SK-N-SH treated with all-trans-retinoic acid at 6 μM for 48 hours (cell line): ENCODE measurements around the gene DBF4B.

Source experiments
- ATAC-seq: fragments of 200-7000 bp; cut with Tn5 transposase; 3 replicates; pipeline ENCODE4 v1.9.1; 2020; ENCODE audit warnings: mild to moderate bottlenecking, moderate library complexity
- ARNTL ChIP-seq: fragments of 450-650 bp; formaldehyde crosslinking; IDR thresholded peaks from 2 replicates; pipeline ENCODE4 v1.5.0; 2020; ENCODE audit warnings: low read depth, mild to moderate bottlenecking, moderate library complexity, borderline replicate concordance
- BACH2 ChIP-seq: fragments of 250-450 bp; sonication (Bioruptor Pico); IDR thresholded peaks from 2 replicates; pipeline ENCODE4 v1.9.0; 2021; ENCODE audit warnings: mild to moderate bottlenecking, borderline replicate concordance
- CREB5 ChIP-seq: fragments of 250-450 bp; sonication (Bioruptor Pico); IDR thresholded peaks from 2 replicates; pipeline ENCODE4 v1.5.1; 2020; ENCODE audit warnings: low read depth, mild to moderate bottlenecking, moderate library complexity
- CSDC2 ChIP-seq: fragments of 250-450 bp; sonication (Bioruptor Pico); IDR thresholded peaks from 2 replicates; pipeline ENCODE4 v1.5.0; 2020; ENCODE audit warnings: mild to moderate bottlenecking, moderate library complexity
- ESRRG ChIP-seq: fragments of 250-450 bp; sonication (Bioruptor Pico); IDR thresholded peaks from 2 replicates; pipeline ENCODE4 v1.6.1; 2021; ENCODE audit warnings: mild to moderate bottlenecking
- GLIS3 ChIP-seq: fragments of 250-450 bp; sonication (Bioruptor Pico); IDR thresholded peaks from 2 replicates; pipeline ENCODE4 v1.5.0; 2020; ENCODE audit warnings: mild to moderate bottlenecking, moderate library complexity
- ISL1 ChIP-seq: fragments of 250-450 bp; sonication (Bioruptor Pico); IDR thresholded peaks from 2 replicates; pipeline ENCODE4 v2.1.2; 2022; ENCODE audit warnings: mild to moderate bottlenecking, moderate library complexity
- PATZ1 ChIP-seq: fragments of 250-450 bp; sonication (Bioruptor Pico); IDR thresholded peaks from 2 replicates; pipeline ENCODE4 v1.8.0; 2020; ENCODE audit warnings: mild to moderate bottlenecking, moderate library complexity, borderline replicate concordance
- PPARA ChIP-seq: fragments of 250-450 bp; sonication (Bioruptor Pico); IDR thresholded peaks from 2 replicates; pipeline ENCODE4 v1.5.0; 2020; ENCODE audit warnings: mild to moderate bottlenecking, borderline replicate concordance
- RARB ChIP-seq: fragments of 250-450 bp; sonication (Bioruptor Pico); IDR thresholded peaks from 2 replicates; pipeline ENCODE4 v1.8.0; 2021; ENCODE audit warnings: mild to moderate bottlenecking, moderate library complexity
- SNAI2 ChIP-seq: fragments of 250-450 bp; sonication (Bioruptor Pico); IDR thresholded peaks from 2 replicates; pipeline ENCODE4 v1.5.0; 2020; ENCODE audit warnings: mild to moderate bottlenecking, moderate library complexity
- TCF4 ChIP-seq: fragments of 250-450 bp; sonication (Bioruptor Pico); IDR thresholded peaks from 2 replicates; pipeline ENCODE4 v1.8.0; 2021; ENCODE audit warnings: mild to moderate bottlenecking, moderate library complexity, borderline replicate concordance
- TOX ChIP-seq: fragments of 250-450 bp; sonication (Bioruptor Pico); IDR thresholded peaks from 2 replicates; pipeline ENCODE4 v1.8.0; 2021; ENCODE audit warnings: mild to moderate bottlenecking, moderate library complexity, borderline replicate concordance
- ZC3H10 ChIP-seq: fragments of 250-450 bp; sonication (Bioruptor Pico); IDR thresholded peaks from 2 replicates; pipeline ENCODE4 v1.5.1; 2021; ENCODE audit warnings: mild to moderate bottlenecking, moderate library complexity
- ZFP3 ChIP-seq: fragments of 250-450 bp; sonication (Bioruptor Pico); IDR thresholded peaks from 2 replicates; pipeline ENCODE4 v1.5.0; 2020; ENCODE audit warnings: mild to moderate bottlenecking, moderate library complexity
- ZFP30 ChIP-seq: fragments of 450-650 bp; formaldehyde crosslinking; IDR thresholded peaks from 2 replicates; pipeline ENCODE4 v1.5.0; 2022; ENCODE audit warnings: mild to moderate bottlenecking, moderate library complexity
- ZNF565 ChIP-seq: fragments of 450-650 bp; formaldehyde crosslinking; conservative IDR thresholded peaks from 2 replicates; pipeline ENCODE4 v1.5.0; 2020; ENCODE audit warnings: low read depth, mild to moderate bottlenecking, moderate library complexity
- ZNF70 ChIP-seq: fragments of 450-650 bp; formaldehyde crosslinking; IDR thresholded peaks from 2 replicates; pipeline ENCODE4 v1.5.0; 2020; ENCODE audit warnings: mild to moderate bottlenecking, moderate library complexity
- ZNF8 ChIP-seq: fragments of 450-650 bp; formaldehyde crosslinking; IDR thresholded peaks from 2 replicates; pipeline ENCODE4 v1.5.0; 2020; ENCODE audit warnings: mild to moderate bottlenecking, moderate library complexity
- TF ChIP-seq, protein P1 (sequence below): fragments of 250-450 bp; sonication (Bioruptor Pico); IDR thresholded peaks from 2 replicates; pipeline ENCODE4 v1.5.1; 2021; ENCODE audit warnings: mild to moderate bottlenecking, moderate library complexity
- TF ChIP-seq, protein P2 (sequence below): fragments of 250-450 bp; sonication (Bioruptor Pico); IDR thresholded peaks from 2 replicates; pipeline ENCODE4 v1.8.0; 2021; ENCODE audit warnings: low read depth, mild to moderate bottlenecking, moderate library complexity, borderline replicate concordance
- TF ChIP-seq, protein P3 (sequence below): fragments of 250-450 bp; sonication (Bioruptor Pico); IDR thresholded peaks from 2 replicates; pipeline ENCODE4 v1.5.0; 2020; ENCODE audit warnings: mild to moderate bottlenecking, moderate library complexity

The DBF4B gene

DNA sequence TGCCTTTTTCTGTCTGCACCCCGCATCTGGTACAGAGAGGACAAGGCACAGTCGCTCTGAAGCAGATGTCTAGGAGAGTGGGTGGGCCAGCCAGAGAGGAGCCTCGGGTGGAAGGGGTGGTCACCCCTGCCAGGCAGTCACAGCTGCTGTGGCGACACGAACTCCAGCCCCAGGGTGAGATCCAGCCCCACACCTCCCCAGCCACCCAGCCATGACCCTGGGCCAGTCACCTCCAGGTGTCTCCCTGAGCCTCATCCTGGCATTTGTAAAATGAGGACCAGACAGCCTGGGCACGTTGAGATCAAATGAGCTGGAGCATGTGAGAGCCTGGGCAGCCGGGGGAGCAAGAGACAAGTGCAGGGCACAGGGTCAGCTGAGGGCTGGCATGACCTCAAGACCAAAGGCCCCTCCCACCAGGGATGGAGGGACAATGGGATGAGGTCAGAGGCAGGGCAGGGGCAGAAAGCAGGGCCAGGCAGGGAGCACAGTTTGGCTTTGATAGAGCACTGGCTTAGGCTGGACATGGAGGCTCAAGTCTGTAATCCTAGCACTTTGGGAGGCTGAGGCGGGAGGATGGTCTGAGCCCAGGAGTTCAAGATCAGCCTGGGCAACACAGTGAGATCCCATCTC, 58.1 kb downstream of the DBF4B start:
- ATAC-seq: no peak
- TF ChIP-seq RARB (CRISPR knock-in tag): no peak
- no peak for TF ChIP-seq ARNTL (CRISPR knock-in tag)
- TF ChIP-seq TCF4 (CRISPR knock-in tag): no peak
- TF ChIP-seq BACH2 (CRISPR knock-in tag): no peak
- TF ChIP-seq, protein P1, sequence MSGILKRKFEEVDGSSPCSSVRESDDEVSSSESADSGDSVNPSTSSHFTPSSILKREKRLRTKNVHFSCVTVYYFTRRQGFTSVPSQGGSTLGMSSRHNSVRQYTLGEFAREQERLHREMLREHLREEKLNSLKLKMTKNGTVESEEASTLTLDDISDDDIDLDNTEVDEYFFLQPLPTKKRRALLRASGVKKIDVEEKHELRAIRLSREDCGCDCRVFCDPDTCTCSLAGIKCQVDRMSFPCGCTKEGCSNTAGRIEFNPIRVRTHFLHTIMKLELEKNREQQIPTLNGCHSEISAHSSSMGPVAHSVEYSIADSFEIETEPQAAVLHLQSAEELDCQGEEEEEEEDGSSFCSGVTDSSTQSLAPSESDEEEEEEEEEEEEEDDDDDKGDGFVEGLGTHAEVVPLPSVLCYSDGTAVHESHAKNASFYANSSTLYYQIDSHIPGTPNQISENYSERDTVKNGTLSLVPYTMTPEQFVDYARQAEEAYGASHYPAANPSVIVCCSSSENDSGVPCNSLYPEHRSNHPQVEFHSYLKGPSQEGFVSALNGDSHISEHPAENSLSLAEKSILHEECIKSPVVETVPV (CRISPR knock-in tag): no peak
- no peak for TF ChIP-seq ZFP30 (CRISPR knock-in tag)
- no peak for TF ChIP-seq PPARA (CRISPR knock-in tag)
- TF ChIP-seq GLIS3: no peak
- no peak for TF ChIP-seq ZC3H10 (CRISPR knock-in tag)
- TF ChIP-seq CSDC2: no peak

DNA sequence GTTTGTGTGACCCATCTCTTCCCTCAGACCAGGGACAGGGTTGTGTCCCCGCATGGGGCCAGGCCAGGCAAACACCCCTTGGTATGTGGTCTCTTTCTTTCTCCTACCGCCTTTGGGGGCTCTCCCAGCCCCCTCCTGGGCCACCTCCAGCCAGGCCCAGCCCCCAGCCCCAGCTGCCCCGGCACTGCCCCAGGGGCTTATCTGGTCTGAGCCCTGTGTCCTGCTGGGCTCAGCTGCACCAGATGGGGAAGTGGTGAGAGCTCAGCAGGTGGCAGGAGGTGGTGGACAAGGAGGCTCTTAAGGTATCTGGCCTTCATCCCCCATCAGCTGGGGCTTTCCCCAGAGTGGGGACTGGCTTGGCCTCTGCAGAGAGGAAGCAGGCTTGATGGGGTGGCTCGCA, 59.0 kb downstream of the DBF4B start:
- no peak for TF ChIP-seq CREB5 (CRISPR knock-in tag)
- no peak for TF ChIP-seq PPARA (CRISPR knock-in tag)
- no peak for TF ChIP-seq ESRRG
- no peak for TF ChIP-seq ZNF565 (CRISPR knock-in tag)
- TF ChIP-seq SNAI2 (CRISPR knock-in tag): no peak
- TF ChIP-seq TOX (CRISPR knock-in tag): no peak
- no peak for ATAC-seq

- TF ChIP-seq ZNF565 (CRISPR knock-in tag) (no peak), SNAI2 (CRISPR knock-in tag) (no peak), CSDC2 (no peak), TOX (CRISPR knock-in tag) (no peak), PATZ1 (no peak), ZNF8 (CRISPR knock-in tag) (no peak), ZFP3 (CRISPR knock-in tag) (no peak), ISL1 (no peak), GLIS3 (no peak), RARB (CRISPR knock-in tag) (no peak), CREB5 (CRISPR knock-in tag) (no peak), ARNTL (CRISPR knock-in tag) (no peak), ZNF70 (CRISPR knock-in tag) (no peak), ESRRG (no peak)
- TF ChIP-seq, protein P2, sequence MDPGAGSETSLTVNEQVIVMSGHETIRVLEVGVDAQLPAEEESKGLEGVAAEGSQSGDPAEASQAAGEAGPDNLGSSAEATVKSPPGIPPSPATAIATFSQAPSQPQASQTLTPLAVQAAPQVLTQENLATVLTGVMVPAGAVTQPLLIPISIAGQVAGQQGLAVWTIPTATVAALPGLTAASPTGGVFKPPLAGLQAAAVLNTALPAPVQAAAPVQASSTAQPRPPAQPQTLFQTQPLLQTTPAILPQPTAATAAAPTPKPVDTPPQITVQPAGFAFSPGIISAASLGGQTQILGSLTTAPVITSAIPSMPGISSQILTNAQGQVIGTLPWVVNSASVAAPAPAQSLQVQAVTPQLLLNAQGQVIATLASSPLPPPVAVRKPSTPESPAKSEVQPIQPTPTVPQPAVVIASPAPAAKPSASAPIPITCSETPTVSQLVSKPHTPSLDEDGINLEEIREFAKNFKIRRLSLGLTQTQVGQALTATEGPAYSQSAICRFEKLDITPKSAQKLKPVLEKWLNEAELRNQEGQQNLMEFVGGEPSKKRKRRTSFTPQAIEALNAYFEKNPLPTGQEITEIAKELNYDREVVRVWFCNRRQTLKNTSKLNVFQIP: no peak
- TF ChIP-seq, protein P1 (CRISPR knock-in tag): no peak
- TF ChIP-seq, protein P3, sequence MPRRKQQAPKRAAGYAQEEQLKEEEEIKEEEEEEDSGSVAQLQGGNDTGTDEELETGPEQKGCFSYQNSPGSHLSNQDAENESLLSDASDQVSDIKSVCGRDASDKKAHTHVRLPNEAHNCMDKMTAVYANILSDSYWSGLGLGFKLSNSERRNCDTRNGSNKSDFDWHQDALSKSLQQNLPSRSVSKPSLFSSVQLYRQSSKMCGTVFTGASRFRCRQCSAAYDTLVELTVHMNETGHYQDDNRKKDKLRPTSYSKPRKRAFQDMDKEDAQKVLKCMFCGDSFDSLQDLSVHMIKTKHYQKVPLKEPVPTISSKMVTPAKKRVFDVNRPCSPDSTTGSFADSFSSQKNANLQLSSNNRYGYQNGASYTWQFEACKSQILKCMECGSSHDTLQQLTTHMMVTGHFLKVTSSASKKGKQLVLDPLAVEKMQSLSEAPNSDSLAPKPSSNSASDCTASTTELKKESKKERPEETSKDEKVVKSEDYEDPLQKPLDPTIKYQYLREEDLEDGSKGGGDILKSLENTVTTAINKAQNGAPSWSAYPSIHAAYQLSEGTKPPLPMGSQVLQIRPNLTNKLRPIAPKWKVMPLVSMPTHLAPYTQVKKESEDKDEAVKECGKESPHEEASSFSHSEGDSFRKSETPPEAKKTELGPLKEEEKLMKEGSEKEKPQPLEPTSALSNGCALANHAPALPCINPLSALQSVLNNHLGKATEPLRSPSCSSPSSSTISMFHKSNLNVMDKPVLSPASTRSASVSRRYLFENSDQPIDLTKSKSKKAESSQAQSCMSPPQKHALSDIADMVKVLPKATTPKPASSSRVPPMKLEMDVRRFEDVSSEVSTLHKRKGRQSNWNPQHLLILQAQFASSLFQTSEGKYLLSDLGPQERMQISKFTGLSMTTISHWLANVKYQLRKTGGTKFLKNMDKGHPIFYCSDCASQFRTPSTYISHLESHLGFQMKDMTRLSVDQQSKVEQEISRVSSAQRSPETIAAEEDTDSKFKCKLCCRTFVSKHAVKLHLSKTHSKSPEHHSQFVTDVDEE: no peak
- no peak for ATAC-seq
Observed at GRCh38 chr17:44768505-44769142, 60.2 kb downstream of the DBF4B start.
